GM23248 (cell line): ENCODE measurements around the gene TNKS2.

Experiments used
- EZH2 ChIP-seq: fragments of 200-600 bp; sonication (generic); IDR thresholded peaks from 2 replicates; pipeline ENCODE4 v1.6.1; 2018; ENCODE audit warnings: antibody characterized with exemption, mild to moderate bottlenecking; ENCODE audit not compliant: insufficient read depth, poor library complexity, severe bottlenecking
- EZH2phosphoT487 ChIP-seq: fragments of 200-600 bp; sonication (generic); IDR thresholded peaks from 2 replicates; pipeline ENCODE4 v1.6.1; 2018; ENCODE audit warnings: antibody characterized with exemption, moderate library complexity, mild to moderate bottlenecking, low read depth; ENCODE audit not compliant: insufficient read depth

DNA sequence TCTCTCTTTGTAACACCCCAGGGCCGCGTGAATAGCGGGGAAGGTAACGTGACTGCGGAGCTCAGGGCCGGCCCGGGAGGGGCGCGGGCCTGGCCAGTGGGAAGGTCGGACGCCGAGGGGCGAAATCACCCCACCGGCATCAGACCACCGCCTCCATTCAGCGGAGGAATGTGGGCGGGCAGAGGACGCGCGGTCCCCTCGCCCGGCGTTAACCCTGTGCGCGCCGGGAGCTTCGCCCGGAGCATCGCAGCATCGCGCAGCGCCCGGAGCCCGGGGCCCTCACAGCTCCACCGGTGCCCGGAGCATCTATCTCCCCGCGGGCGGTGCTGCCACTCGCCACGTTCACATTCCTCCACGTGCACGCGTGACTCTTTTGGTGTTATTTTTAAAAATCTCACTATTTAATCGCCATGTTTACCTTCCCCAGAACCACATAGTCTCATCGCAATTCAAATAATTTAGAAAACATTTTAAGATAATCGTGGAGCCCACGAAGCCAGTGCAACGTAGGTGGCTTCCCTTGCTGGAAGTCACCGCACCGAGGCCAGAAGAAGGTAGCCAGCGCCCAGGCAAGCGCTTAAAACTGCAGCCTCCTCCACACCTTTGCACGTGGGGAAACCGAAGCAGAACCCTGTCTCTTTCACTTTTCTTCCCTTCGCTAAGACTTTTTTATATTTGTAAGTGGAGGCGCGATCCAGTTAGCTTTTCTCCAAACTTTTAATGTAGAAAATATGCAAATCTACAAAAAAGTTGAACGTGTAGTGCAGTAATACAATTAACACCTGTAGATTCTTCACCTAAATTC, 89.2 kb downstream of the TNKS2 start:
- TF ChIP-seq EZH2 (no peak), EZH2phosphoT487 (no peak)
